Neural cell (in vitro differentiated cells): ENCODE results near the gene RAB9A. TPM values are rescaled to one million over a fixed set of nuclear protein-coding genes. Genes with fewer than 3 reads are reported as not detected.
"Not testable (repeated sequence)": the region's sequence is repeated elsewhere in the genome, so short reads cannot be mapped to it uniquely, and the experiment has no call there.

ENCODE experiments used
- H2AFZ ChIP-seq: fragments of 200-600, 300-800 bp; sonication (generic), shearing (Covaris generic); 2 replicates; pipeline ENCODE4 v1.6.0; 2014; ENCODE audit warnings: low read depth, mild to moderate bottlenecking, antibody characterized with exemption, low read length, moderate library complexity
- H3F3A ChIP-seq: fragments of 200-600 bp; shearing (Covaris generic); 2 replicates; pipeline ENCODE4 v1.6.1; 2016; ENCODE audit warnings: mild to moderate bottlenecking, moderate library complexity, mixed read lengths, antibody characterized with exemption, low read length; ENCODE audit not compliant: insufficient read depth, poor library complexity, severe bottlenecking
- H3K27ac ChIP-seq: fragments of 200-600, 300-800 bp; sonication (generic), shearing (Covaris generic); 2 replicates; pipeline ENCODE4 v1.5.1; 2014; ENCODE audit warnings: mild to moderate bottlenecking, low read length, moderate library complexity
- H3K27me3 ChIP-seq: fragments of 300-800, 200-600 bp; sonication (generic), shearing (Covaris generic); 2 replicates; pipeline ENCODE4 v1.6.0; 2014; ENCODE audit warnings: mild to moderate bottlenecking, low read depth, low read length, moderate library complexity; ENCODE audit not compliant: insufficient read depth
- H3K36me3 ChIP-seq: fragments of 300-800, 200-600 bp; sonication (generic), shearing (Covaris generic); 2 replicates; pipeline ENCODE4 v1.5.1; 2014; ENCODE audit warnings: mild to moderate bottlenecking, antibody characterized with exemption, low read length, moderate library complexity; ENCODE audit not compliant: insufficient read depth
- H3K4me2 ChIP-seq: fragments of 300-800, 200-600 bp; sonication (generic), shearing (Covaris generic); 2 replicates; pipeline ENCODE4 v1.6.0; 2014; ENCODE audit warnings: mild to moderate bottlenecking, low read length
- H3K4me3 ChIP-seq: fragments of 300-800, 200-600 bp; sonication (generic), shearing (Covaris generic); 2 replicates; pipeline ENCODE4 v1.5.1; 2014; ENCODE audit warnings: mild to moderate bottlenecking, low read length, moderate library complexity
- H3K79me2 ChIP-seq: fragments of 200-600 bp; shearing (Covaris generic); replicated peaks from 2 replicates; pipeline ENCODE4 v1.6.0; 2014; ENCODE audit warnings: mild to moderate bottlenecking, low read length, moderate library complexity; ENCODE audit not compliant: insufficient read depth
- H3K9ac ChIP-seq: fragments of 300-800, 200-600 bp; sonication (generic), shearing (Covaris generic); 2 replicates; pipeline ENCODE4 v1.6.1; 2016; ENCODE audit warnings: mild to moderate bottlenecking, low read length, mixed read lengths
- H3K9me2 ChIP-seq: fragments of 200-600 bp; shearing (Covaris generic); 2 replicates; pipeline ENCODE4 v1.6.1; 2016; ENCODE audit warnings: mild to moderate bottlenecking, low read length, mixed read lengths; ENCODE audit not compliant: insufficient read depth
- H3K9me3 ChIP-seq: fragments of 200-600, 300-800 bp; sonication (generic), shearing (Covaris generic); 2 replicates; pipeline ENCODE4 v1.6.1; 2016; ENCODE audit warnings: mild to moderate bottlenecking, mixed run types, low read length, moderate library complexity, mixed read lengths
- H4K20me1 ChIP-seq: fragments of 200-600 bp; shearing (Covaris generic); 2 replicates; pipeline ENCODE4 v1.6.1; 2016; ENCODE audit warnings: mild to moderate bottlenecking, mixed run types; ENCODE audit not compliant: insufficient read depth
- EP300 ChIP-seq: fragments of 450-650 bp; conservative IDR thresholded peaks from 2 replicates; pipeline ENCODE4 v1.6.1; 2014; ENCODE audit warnings: antibody characterized with exemption, mild to moderate bottlenecking, moderate library complexity; ENCODE audit not compliant: poor library complexity, severe bottlenecking
- EZH2 ChIP-seq: fragments of 200-600, 300-800 bp; shearing (Covaris generic), sonication (generic); IDR thresholded peaks from 2 replicates; pipeline ENCODE4 v1.6.1; 2014; ENCODE audit warnings: antibody characterized with exemption, low read length, borderline replicate concordance, mild to moderate bottlenecking; ENCODE audit not compliant: insufficient read depth, poor library complexity, severe bottlenecking
- MXI1 ChIP-seq: fragments of 450-650 bp; conservative IDR thresholded peaks from 2 replicates; pipeline ENCODE4 v1.6.1; 2014; ENCODE audit warnings: antibody characterized with exemption, mild to moderate bottlenecking; ENCODE audit not compliant: poor library complexity, severe bottlenecking
- POLR2AphosphoS5 ChIP-seq: IDR thresholded peaks from 2 replicates; pipeline ENCODE4 v1.6.1; 2012
- RAD21 ChIP-seq: fragments of 450-650 bp; conservative IDR thresholded peaks from 2 replicates; pipeline ENCODE4 v1.6.1; 2014; ENCODE audit warnings: antibody characterized with exemption, mild to moderate bottlenecking, moderate library complexity
- SMC3 ChIP-seq: fragments of 450-650 bp; conservative IDR thresholded peaks from 2 replicates; pipeline ENCODE4 v1.6.1; 2014; ENCODE audit warnings: antibody characterized with exemption, mild to moderate bottlenecking, moderate library complexity; ENCODE audit not compliant: poor library complexity
- TAF1 ChIP-seq: IDR thresholded peaks from 2 replicates; pipeline ENCODE4 v1.6.1; 2012; ENCODE audit warnings: low read depth
- polyA plus RNA-seq: library from polyadenylated mRNA; depleted of rRNA; stranded (reverse); fragments of >200 nt; gene quantifications from 2 replicates; pipeline ENCODE4 v1.2.3, GENCODE V29; 2014
- TF ChIP-seq, protein P1 (sequence below): IDR thresholded peaks from 2 replicates; pipeline ENCODE4 v1.6.1; 2012; ENCODE audit warnings: borderline replicate concordance
- TF ChIP-seq, protein P2 (sequence below): fragments of 450-650 bp; IDR thresholded peaks from 2 replicates; pipeline ENCODE4 v1.5.1; 2014; ENCODE audit warnings: antibody characterized with exemption, mild to moderate bottlenecking, moderate library complexity; ENCODE audit not compliant: poor library complexity, severe bottlenecking

RAB9A gene
- polyA plus RNA-seq, 1 donor from 2014 or later: 26.9 TPM

DNA sequence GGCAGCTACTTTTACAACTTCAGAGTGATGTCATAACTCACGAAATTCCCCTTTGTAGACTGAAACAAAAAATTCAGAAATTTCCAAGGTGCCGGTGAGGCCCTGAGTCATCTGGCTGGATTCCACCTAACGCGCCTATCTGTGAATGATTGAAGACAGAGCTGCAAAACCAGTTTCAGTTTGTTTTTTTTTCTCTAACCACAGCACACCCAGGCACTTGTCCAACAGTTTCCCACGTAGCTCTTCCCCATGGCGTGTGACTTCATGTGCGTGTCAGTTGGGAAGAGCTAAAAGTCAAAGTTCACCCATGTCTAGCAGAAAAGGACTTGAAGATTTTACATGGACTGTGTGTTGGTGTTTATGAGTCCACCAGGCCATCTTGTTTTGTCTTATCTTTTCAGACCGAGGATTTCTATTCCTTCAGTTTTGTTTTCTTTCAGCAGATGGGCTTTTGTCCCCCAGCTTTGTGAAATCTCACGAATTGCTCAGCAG, 19.6 kb upstream of the RAB9A start:
- Histone ChIP-seq H3K36me3 (no peaks in the 10 kb centered on the region), H3K9me3 (no peaks in the 10 kb centered on the region), H3K27ac (no peak overlapping the region), H3K27me3 (no peaks in the 10 kb centered on the region), H3K4me3 (no peak overlapping the region), H3F3A (no peaks in the 10 kb centered on the region), H3K9me2 (no peaks in the 10 kb centered on the region), H2AFZ (no peak overlapping the region), H3K4me2 (no peak overlapping the region), H4K20me1 (no peaks in the 10 kb centered on the region), H3K79me2 (no peaks in the 10 kb centered on the region), H3K9ac (no peak overlapping the region)
- TF ChIP-seq SMC3 (no peak), POLR2AphosphoS5 (no peak), EZH2 (no peak), RAD21 (no peak), TAF1 (no peak), EP300 (no peak), MXI1 (no peak)
- TF ChIP-seq, protein P1, sequence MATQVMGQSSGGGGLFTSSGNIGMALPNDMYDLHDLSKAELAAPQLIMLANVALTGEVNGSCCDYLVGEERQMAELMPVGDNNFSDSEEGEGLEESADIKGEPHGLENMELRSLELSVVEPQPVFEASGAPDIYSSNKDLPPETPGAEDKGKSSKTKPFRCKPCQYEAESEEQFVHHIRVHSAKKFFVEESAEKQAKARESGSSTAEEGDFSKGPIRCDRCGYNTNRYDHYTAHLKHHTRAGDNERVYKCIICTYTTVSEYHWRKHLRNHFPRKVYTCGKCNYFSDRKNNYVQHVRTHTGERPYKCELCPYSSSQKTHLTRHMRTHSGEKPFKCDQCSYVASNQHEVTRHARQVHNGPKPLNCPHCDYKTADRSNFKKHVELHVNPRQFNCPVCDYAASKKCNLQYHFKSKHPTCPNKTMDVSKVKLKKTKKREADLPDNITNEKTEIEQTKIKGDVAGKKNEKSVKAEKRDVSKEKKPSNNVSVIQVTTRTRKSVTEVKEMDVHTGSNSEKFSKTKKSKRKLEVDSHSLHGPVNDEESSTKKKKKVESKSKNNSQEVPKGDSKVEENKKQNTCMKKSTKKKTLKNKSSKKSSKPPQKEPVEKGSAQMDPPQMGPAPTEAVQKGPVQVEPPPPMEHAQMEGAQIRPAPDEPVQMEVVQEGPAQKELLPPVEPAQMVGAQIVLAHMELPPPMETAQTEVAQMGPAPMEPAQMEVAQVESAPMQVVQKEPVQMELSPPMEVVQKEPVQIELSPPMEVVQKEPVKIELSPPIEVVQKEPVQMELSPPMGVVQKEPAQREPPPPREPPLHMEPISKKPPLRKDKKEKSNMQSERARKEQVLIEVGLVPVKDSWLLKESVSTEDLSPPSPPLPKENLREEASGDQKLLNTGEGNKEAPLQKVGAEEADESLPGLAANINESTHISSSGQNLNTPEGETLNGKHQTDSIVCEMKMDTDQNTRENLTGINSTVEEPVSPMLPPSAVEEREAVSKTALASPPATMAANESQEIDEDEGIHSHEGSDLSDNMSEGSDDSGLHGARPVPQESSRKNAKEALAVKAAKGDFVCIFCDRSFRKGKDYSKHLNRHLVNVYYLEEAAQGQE: no peak
- TF ChIP-seq, protein P2, sequence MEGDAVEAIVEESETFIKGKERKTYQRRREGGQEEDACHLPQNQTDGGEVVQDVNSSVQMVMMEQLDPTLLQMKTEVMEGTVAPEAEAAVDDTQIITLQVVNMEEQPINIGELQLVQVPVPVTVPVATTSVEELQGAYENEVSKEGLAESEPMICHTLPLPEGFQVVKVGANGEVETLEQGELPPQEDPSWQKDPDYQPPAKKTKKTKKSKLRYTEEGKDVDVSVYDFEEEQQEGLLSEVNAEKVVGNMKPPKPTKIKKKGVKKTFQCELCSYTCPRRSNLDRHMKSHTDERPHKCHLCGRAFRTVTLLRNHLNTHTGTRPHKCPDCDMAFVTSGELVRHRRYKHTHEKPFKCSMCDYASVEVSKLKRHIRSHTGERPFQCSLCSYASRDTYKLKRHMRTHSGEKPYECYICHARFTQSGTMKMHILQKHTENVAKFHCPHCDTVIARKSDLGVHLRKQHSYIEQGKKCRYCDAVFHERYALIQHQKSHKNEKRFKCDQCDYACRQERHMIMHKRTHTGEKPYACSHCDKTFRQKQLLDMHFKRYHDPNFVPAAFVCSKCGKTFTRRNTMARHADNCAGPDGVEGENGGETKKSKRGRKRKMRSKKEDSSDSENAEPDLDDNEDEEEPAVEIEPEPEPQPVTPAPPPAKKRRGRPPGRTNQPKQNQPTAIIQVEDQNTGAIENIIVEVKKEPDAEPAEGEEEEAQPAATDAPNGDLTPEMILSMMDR: no peak

DNA sequence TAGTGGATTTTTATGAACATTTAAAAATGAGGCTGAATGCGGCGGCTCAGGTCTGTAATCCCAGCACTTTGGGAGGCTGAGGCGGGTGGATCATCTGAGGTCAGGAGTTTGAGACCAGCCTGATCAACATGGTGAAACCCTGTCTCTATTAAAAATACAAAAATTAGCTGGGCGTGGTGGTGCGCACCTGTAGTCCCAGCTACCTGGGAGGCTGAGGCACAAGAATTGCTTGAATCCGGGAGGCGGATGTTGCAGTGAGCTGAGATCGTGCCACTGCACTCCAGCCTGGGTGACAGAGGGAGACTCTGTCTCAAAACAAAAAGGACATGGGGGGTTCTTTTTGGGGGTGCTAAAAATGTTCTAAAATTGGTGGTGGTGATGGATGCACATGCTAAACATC, 19.2 kb upstream of the RAB9A start:
- H3K36me3 ChIP-seq, H3K27ac ChIP-seq, H3K9me3 ChIP-seq, H4K20me1 ChIP-seq, H3K4me2 ChIP-seq, H3K27me3 ChIP-seq, H3K9me2 ChIP-seq, H3K4me3 ChIP-seq, H3K9ac ChIP-seq, H3F3A ChIP-seq, H3K79me2 ChIP-seq, H2AFZ ChIP-seq: not testable (repeated sequence)

DNA sequence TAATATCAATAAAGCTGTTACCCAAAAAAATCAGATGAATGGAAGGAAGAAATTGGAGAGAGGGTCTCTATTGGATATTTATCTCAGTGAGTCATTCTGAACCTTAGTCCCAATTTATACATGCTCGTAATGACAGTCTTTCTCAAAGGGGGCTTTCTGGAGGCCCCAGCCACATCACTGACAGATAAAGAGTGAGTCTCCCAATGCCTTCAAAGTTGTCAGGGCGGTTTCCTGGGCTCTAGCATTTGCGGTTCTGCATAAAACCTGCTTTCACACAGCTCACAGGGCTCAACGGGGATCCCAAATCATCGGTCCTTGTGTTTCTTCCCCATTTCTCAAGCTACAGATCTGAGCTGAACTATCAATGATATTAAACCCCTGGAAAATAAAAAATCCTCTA, 18.7 kb upstream of the RAB9A start:
- Histone ChIP-seq H3K27me3 (no peaks in the 10 kb centered on the region), H3K4me3 (no peak overlapping the region)

More for the DNA sequence above, 18.7 kb upstream of the RAB9A start:
- no peaks in the 10 kb centered on the region for H3K79me2 ChIP-seq
- no peak overlapping the region for H3K4me2 ChIP-seq
- H3K9ac ChIP-seq: no peak overlapping the region
- TF ChIP-seq MXI1: no peak
- TF ChIP-seq, protein P2: no peak
- no peak for TF ChIP-seq EP300
- TF ChIP-seq EZH2: no peak
- no peak for TF ChIP-seq POLR2AphosphoS5
- no peak for TF ChIP-seq TAF1
- H3K36me3 ChIP-seq: no peaks in the 10 kb centered on the region
- H4K20me1 ChIP-seq: no peaks in the 10 kb centered on the region
- no peak overlapping the region for H2AFZ ChIP-seq
- no peak overlapping the region for H3K27ac ChIP-seq
- no peaks in the 10 kb centered on the region for H3K9me2 ChIP-seq
- no peaks in the 10 kb centered on the region for H3K9me3 ChIP-seq
- no peaks in the 10 kb centered on the region for H3F3A ChIP-seq
